BLaER1 (cell line): ENCODE measurements around the gene ACY1.

Experiments used
- H3K27ac ChIP-seq: shearing (Covaris generic); formaldehyde crosslinking; 2 replicates; pipeline ENCODE4 v1.8.1; 2022
- H3K27me3 ChIP-seq: shearing (Covaris generic); formaldehyde crosslinking; 2 replicates; pipeline ENCODE4 v1.8.1; 2022
- H3K36me3 ChIP-seq: shearing (Covaris generic); formaldehyde crosslinking; 2 replicates; pipeline ENCODE4 v1.8.1; 2022
- H3K4me1 ChIP-seq: shearing (Covaris generic); formaldehyde crosslinking; 2 replicates; pipeline ENCODE4 v1.8.1; 2022
- H3K4me2 ChIP-seq: shearing (Covaris generic); formaldehyde crosslinking; 2 replicates; pipeline ENCODE4 v1.8.1; 2022
- H3K4me3 ChIP-seq: shearing (Covaris generic); formaldehyde crosslinking; 2 replicates; pipeline ENCODE4 v1.8.1; 2022
- H3K9ac ChIP-seq: shearing (Covaris generic); formaldehyde crosslinking; 2 replicates; pipeline ENCODE4 v1.8.1; 2022
- H3K9me3 ChIP-seq: shearing (Covaris generic); formaldehyde crosslinking; 2 replicates; pipeline ENCODE4 v1.8.1; 2022
- H4K20me1 ChIP-seq: shearing (Covaris generic); formaldehyde crosslinking; 2 replicates; pipeline ENCODE4 v1.8.1; 2022
- Cebpa-rat ChIP-seq: shearing (Covaris generic); IDR thresholded peaks from 2 replicates; pipeline ENCODE4 v1.8.1; 2022

ACY1 gene

DNA sequence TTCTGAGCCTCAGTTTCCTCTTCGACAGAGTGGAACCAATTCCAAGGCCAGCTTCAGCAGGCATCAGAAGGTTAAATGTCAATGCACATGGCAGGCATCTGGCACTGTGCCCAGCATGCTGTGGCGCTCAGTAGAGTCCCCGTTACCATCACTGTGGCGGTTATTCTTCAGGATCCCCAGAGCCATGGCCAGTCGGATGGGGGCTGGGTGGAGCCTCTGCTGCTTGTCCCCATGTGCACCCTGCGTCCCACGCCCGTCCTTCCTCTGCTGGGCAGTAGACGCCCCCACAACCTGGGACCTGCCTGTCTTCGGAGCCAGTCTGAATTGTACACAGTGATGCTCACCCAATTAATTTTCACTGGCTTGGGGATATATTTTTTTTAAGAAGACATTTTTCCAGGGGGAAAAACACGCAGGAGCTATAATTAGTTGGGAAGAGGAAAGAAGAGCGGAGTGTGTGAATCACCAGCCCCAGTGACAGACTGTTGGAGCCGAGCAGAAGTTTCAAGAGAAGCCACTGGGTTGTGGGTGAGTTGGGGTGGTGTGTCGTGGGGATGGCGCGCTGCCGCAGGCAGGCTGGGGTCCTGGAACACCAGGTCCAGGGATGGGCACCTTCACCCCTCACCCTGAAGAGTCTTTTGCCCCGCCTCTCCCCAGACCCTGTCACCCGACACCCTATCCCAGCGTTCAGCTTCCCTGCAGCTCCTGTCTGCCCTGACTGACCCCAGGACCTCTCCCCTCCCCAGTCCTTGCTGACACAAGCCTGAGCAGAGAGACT lies 39.2 kb downstream of the ACY1 start:
- Histone ChIP-seq H3K36me3 (no peaks in the 10 kb centered on the region), H3K4me3 (no peak overlapping the region), H3K4me2 (peak overlapping the region; percentile 93), H3K4me1 (peaks cover 96% of the 10 kb centered on the region), H3K27ac (peak overlapping the region; percentile 96), H3K27me3 (no peaks in the 10 kb centered on the region), H3K9me3 (no peaks in the 10 kb centered on the region), H3K9ac (no peak overlapping the region), H4K20me1 (no peaks in the 10 kb centered on the region)
- TF ChIP-seq Cebpa-rat = no peak

DNA sequence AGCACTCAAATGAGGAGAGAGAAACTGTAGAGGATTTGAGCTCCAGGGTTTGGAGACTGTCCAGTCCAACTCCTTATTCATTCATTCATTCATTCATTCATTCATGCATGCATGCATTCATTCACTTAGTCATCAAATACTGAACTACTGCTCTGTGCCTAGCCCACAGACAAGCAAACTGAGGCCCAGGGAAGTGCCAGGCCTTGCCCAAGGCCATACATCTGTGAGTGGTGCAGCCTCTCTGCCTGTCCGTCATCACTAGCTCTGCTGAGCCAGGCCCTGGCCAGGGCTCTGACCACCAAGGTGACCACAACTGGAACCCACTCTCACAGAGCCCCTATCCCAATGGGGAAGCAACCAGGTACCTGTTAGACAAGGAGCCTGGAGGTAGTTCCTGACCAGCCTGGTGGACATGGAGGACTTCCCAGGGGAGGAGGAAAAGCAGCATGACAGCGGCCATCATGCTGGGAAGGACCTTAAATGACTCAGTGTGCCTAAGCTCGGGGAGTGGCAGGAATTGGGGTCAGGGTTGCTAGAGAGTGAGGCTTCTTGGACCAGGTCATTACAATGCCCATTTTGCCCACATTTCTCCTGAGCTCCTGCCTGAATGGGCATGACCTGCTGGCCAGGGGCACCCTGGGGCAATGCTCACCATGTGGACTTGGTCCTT lies 39.9 kb downstream of the ACY1 start:
- Histone ChIP-seq H3K9me3 (no peaks in the 10 kb centered on the region), H3K36me3 (no peaks in the 10 kb centered on the region), H3K27me3 (no peaks in the 10 kb centered on the region), H3K4me1 (peaks cover 96% of the 10 kb centered on the region), H3K9ac (peak overlapping the region; percentile 66), H3K4me2 (peak overlapping the region; percentile 93), H3K27ac (peak overlapping the region; percentile 96), H4K20me1 (no peaks in the 10 kb centered on the region), H3K4me3 (peak overlapping the region; percentile 42; the same call in 1 of the 2 replicates)
- no peak for TF ChIP-seq Cebpa-rat

DNA sequence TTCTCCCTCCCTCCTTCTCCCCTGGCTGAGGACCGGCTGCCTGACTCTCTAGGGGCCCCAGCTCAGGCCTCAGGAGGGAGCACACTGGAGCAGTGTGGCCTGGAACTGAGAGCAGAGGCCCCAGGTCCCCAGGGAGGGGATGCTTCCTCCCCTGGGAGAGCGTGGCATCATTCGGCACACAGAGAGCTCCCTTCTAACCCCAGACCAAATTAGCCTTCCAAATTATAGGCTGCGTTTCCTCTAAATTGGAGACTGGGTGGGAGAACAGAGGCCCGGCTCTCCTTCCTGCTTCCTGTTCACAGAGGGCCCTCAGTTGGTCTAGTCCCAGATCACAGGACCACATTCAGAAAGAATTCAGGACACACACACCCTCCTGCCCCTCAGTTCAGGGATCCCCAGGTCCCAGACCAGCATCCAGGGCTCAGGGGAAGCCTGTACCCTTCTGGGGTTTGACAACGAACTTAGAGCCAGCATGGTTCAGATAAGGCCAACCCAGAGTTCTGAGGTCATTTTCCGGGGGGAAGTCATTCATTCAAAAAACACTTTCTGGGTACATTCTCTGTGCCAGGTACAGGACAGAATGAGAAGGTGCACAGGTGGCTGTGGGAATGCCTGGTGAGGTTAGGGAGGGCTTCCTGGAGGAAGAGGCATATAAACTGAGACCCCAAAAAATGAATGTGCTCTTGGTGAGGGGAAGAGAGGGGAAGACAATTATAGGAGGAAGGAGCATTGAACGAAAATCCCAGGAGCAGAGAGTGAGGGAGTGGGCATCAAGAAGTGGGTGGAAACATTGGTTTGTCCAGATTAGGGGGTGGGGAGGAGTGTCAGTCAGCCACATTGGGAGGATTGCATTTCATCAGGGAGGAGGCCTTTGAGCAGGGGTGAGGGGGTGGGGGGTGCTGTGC lies 40.8 kb downstream of the ACY1 start:
- H3K4me1 ChIP-seq = peaks cover 96% of the 10 kb centered on the region
- H3K27me3 ChIP-seq = no peaks in the 10 kb centered on the region
- peak overlapping the region; percentile 93 for H3K4me2 ChIP-seq
- H3K27ac ChIP-seq = peak overlapping the region; percentile 96
- no peak for TF ChIP-seq Cebpa-rat
- H3K9ac ChIP-seq = peak overlapping the region; percentile 66
- no peaks in the 10 kb centered on the region for H3K9me3 ChIP-seq
- H3K36me3 ChIP-seq = no peaks in the 10 kb centered on the region
- H3K4me3 ChIP-seq = peak overlapping the region; percentile 42; the same call in 1 of the 2 replicates
- no peaks in the 10 kb centered on the region for H4K20me1 ChIP-seq

DNA sequence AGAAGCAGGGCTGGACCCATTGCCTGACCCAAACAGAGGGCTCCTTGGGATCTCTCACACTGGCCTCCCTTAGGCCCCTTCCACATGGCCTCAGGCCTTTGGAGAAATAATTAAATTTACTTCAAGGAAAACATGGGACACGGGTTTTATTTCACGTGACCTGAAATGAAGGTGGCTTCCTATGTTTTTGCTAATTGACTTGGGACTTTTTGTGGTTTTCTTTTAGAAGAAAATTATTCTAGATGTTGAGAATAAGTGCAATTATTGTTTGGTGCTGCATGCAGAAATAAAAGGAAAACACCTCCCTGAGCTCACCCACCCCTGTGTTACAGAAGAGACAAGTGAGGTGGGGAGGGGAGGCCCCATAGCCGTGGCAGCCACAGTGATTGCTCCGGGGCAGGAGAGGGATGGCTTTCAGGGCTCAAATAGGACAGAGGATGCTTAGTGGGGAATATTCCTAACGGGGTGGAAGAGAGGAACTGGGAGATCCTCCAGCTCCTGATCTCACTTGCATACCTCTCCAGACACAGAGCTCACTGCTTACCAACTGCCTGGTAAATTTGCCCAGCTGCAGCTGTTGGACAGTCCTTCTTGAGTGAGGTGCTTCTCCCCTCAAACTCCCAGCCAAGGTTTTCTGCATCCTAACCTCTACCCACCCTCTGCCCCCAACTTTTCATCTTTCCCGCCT lies 41.6 kb downstream of the ACY1 start:
- no peak for TF ChIP-seq Cebpa-rat
- Histone ChIP-seq H3K36me3 (no peaks in the 10 kb centered on the region), H3K27ac (peak overlapping the region; percentile 96), H3K27me3 (no peaks in the 10 kb centered on the region), H3K4me3 (no peak overlapping the region), H3K4me2 (peak overlapping the region; percentile 93), H3K9me3 (no peaks in the 10 kb centered on the region), H3K4me1 (peaks cover 95% of the 10 kb centered on the region), H4K20me1 (no peaks in the 10 kb centered on the region), H3K9ac (peak overlapping the region; percentile 66; the same call in 1 of the 2 replicates)

DNA sequence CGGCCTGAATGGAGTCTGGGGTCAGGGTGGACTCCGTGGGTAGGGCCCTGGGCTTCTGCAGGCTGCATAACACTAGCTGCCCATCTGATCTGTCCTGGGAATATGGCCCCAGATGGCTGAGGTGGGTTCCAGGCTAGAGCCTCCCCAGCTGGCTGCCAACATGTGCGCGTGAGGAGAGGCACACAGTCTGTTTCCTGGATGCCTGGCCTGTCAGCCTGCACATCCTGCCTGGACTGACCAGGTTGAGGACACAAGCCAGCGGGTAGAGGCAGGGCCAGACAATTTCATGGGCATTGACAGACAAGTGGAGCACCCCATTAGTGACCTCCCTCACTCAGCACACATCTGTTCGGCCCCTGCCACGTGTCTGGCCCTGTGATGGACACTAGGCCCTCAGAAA lies 42.1 kb downstream of the ACY1 start:
- Histone ChIP-seq H3K9me3 (no peaks in the 10 kb centered on the region), H3K36me3 (no peaks in the 10 kb centered on the region), H4K20me1 (no peaks in the 10 kb centered on the region), H3K4me1 (peaks cover 90% of the 10 kb centered on the region), H3K27me3 (no peaks in the 10 kb centered on the region), H3K4me3 (no peak overlapping the region), H3K9ac (peak overlapping the region; percentile 28; the same call in 1 of the 2 replicates), H3K27ac (peak overlapping the region; percentile 96), H3K4me2 (peak overlapping the region; percentile 93)
- no peak for TF ChIP-seq Cebpa-rat

DNA sequence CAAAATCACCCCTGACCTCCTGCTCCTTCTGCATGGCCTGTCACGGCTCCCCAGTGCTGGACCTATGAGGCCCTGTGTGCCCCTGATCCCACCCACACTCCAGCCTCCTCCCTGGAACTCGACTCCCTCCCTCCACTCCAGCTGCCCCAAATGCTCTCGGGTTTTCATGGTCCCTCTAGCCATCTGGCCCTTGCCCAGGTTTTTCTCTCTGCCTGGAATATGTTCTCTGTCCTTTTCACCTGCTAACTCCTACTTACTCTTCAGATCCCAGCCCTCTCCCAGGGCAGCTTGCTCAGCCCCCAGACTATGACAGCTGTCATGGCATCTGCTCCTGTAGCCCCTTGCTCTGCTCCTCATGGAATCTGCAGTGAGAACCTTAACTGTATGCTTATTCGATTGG lies 42.7 kb downstream of the ACY1 start:
- Histone ChIP-seq H4K20me1 (no peaks in the 10 kb centered on the region), H3K27me3 (no peaks in the 10 kb centered on the region), H3K4me3 (no peak overlapping the region), H3K4me1 (peaks cover 84% of the 10 kb centered on the region), H3K36me3 (no peaks in the 10 kb centered on the region), H3K4me2 (peak overlapping the region; percentile 93), H3K9ac (no peak overlapping the region), H3K27ac (peak overlapping the region; percentile 96), H3K9me3 (no peaks in the 10 kb centered on the region)
- TF ChIP-seq Cebpa-rat = no peak

DNA sequence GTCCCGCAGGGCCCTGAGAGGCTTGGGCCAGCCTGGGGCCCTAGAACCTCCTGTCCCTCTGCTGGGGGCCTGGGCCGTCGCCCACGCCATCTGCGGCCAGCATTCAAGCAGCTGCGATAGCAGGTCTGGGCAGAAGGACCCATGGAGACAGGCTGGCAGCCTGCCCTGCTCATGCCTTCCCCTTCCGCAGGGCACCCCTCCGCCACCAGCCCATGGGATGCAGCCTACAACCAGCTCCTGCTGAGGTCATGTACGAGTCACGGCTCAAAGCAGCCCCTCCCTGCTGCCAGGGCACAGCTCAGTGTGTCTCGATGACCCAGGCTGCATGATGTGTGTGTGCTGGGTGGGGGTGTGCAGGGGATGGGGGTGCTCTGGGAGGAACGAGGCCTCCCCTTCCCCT lies 45.2 kb downstream of the ACY1 start:
- H3K27me3 ChIP-seq = no peaks in the 10 kb centered on the region
- H3K4me3 ChIP-seq = no peak overlapping the region
- peak overlapping the region; percentile 54 for H3K27ac ChIP-seq
- peaks cover 66% of the 10 kb centered on the region for H3K4me1 ChIP-seq
- H4K20me1 ChIP-seq = no peaks in the 10 kb centered on the region
- H3K9me3 ChIP-seq = no peaks in the 10 kb centered on the region
- H3K36me3 ChIP-seq = no peaks in the 10 kb centered on the region
- H3K9ac ChIP-seq = peak overlapping the region; percentile 31; the same call in 1 of the 2 replicates
- no peak for TF ChIP-seq Cebpa-rat
- peak overlapping the region; percentile 44 for H3K4me2 ChIP-seq

DNA sequence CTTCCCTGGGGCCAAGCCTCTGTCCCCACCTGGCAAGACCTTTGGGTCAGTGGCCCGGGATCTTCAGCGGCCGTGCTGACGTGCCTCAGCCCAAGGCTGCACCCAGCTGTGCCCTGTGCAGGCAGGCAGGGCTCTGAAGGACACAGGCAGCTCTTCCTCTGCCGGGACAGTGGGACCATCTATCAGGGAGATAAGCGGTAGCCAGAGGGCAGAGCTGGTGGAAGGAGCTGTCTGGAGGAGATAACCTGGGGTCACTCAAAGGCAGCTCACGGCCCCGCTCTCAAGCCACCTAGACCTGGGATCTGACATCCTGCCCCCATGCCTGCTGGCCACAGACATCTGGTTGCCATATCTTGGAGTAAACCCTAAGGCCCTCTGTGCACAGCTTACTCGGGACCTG lies 45.7 kb downstream of the ACY1 start:
- peak overlapping the region; percentile 31; the same call in 1 of the 2 replicates for H3K9ac ChIP-seq
- H4K20me1 ChIP-seq = no peaks in the 10 kb centered on the region
- peak overlapping the region; percentile 44 for H3K4me2 ChIP-seq
- no peaks in the 10 kb centered on the region for H3K27me3 ChIP-seq
- peaks cover 61% of the 10 kb centered on the region for H3K4me1 ChIP-seq
- H3K36me3 ChIP-seq = no peaks in the 10 kb centered on the region
- peak overlapping the region; percentile 54 for H3K27ac ChIP-seq
- no peak for TF ChIP-seq Cebpa-rat
- no peaks in the 10 kb centered on the region for H3K9me3 ChIP-seq
- no peak overlapping the region for H3K4me3 ChIP-seq

DNA sequence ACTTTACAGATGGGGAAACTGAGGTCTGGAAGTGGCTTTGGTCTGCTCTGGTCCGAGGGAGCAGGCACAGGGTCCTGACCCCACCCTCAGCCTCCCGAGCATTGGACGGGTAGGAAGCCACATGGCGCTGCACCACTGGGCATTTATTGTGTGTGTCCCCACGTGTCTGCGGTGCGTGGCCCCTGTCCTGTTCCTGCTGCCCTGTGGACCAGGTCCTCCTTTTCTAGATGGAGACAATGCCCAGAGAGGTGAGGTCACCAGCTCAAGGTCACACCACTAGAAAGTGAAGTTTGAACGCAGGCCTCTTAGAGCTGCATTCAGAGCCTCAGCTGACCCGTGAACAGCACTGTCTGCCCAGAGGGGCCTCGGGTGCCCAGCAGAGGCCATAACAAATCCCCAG lies 46.2 kb downstream of the ACY1 start:
- Histone ChIP-seq H4K20me1 (no peaks in the 10 kb centered on the region), H3K4me3 (no peak overlapping the region), H3K9ac (no peak overlapping the region), H3K27me3 (no peaks in the 10 kb centered on the region), H3K4me1 (peaks cover 56% of the 10 kb centered on the region), H3K9me3 (no peaks in the 10 kb centered on the region), H3K4me2 (peak overlapping the region; percentile 44), H3K36me3 (no peaks in the 10 kb centered on the region), H3K27ac (0 out of 2 replicates have a peak overlapping the region, but pooled peaks have one; percentile 6)
- no peak for TF ChIP-seq Cebpa-rat
